SK-N-SH treated with all-trans-retinoic acid at 6 μM for 48 hours (cell line): ENCODE measurements around the gene FAM234B.

Experiments used
- ATAC-seq: fragments of 200-7000 bp; cut with Tn5 transposase; 3 replicates; pipeline ENCODE4 v1.9.1; 2020; ENCODE audit warnings: mild to moderate bottlenecking, moderate library complexity
- ARNTL ChIP-seq: fragments of 450-650 bp; formaldehyde crosslinking; IDR thresholded peaks from 2 replicates; pipeline ENCODE4 v1.5.0; 2020; ENCODE audit warnings: low read depth, mild to moderate bottlenecking, moderate library complexity, borderline replicate concordance
- BACH2 ChIP-seq: fragments of 250-450 bp; sonication (Bioruptor Pico); IDR thresholded peaks from 2 replicates; pipeline ENCODE4 v1.9.0; 2021; ENCODE audit warnings: mild to moderate bottlenecking, borderline replicate concordance
- CSDC2 ChIP-seq: fragments of 250-450 bp; sonication (Bioruptor Pico); IDR thresholded peaks from 2 replicates; pipeline ENCODE4 v1.5.0; 2020; ENCODE audit warnings: mild to moderate bottlenecking, moderate library complexity
- ESRRG ChIP-seq: fragments of 250-450 bp; sonication (Bioruptor Pico); IDR thresholded peaks from 2 replicates; pipeline ENCODE4 v1.6.1; 2021; ENCODE audit warnings: mild to moderate bottlenecking
- GLIS3 ChIP-seq: fragments of 250-450 bp; sonication (Bioruptor Pico); IDR thresholded peaks from 2 replicates; pipeline ENCODE4 v1.5.0; 2020; ENCODE audit warnings: mild to moderate bottlenecking, moderate library complexity
- OSR1 ChIP-seq: fragments of 250-450 bp; sonication (Bioruptor Pico); IDR thresholded peaks from 2 replicates; pipeline ENCODE4 v1.8.0; 2022; ENCODE audit warnings: moderate library complexity, mild to moderate bottlenecking, inconsistent platforms
- PPARA ChIP-seq: fragments of 250-450 bp; sonication (Bioruptor Pico); IDR thresholded peaks from 2 replicates; pipeline ENCODE4 v1.5.0; 2020; ENCODE audit warnings: mild to moderate bottlenecking, borderline replicate concordance
- RARB ChIP-seq: fragments of 250-450 bp; sonication (Bioruptor Pico); IDR thresholded peaks from 2 replicates; pipeline ENCODE4 v1.8.0; 2021; ENCODE audit warnings: mild to moderate bottlenecking, moderate library complexity
- SNAI2 ChIP-seq: fragments of 250-450 bp; sonication (Bioruptor Pico); IDR thresholded peaks from 2 replicates; pipeline ENCODE4 v1.5.0; 2020; ENCODE audit warnings: mild to moderate bottlenecking, moderate library complexity
- TCF4 ChIP-seq: fragments of 250-450 bp; sonication (Bioruptor Pico); IDR thresholded peaks from 2 replicates; pipeline ENCODE4 v1.8.0; 2021; ENCODE audit warnings: mild to moderate bottlenecking, moderate library complexity, borderline replicate concordance
- ZC3H10 ChIP-seq: fragments of 250-450 bp; sonication (Bioruptor Pico); IDR thresholded peaks from 2 replicates; pipeline ENCODE4 v1.5.1; 2021; ENCODE audit warnings: mild to moderate bottlenecking, moderate library complexity
- ZFP3 ChIP-seq: fragments of 250-450 bp; sonication (Bioruptor Pico); IDR thresholded peaks from 2 replicates; pipeline ENCODE4 v1.5.0; 2020; ENCODE audit warnings: mild to moderate bottlenecking, moderate library complexity
- ZFP30 ChIP-seq: fragments of 450-650 bp; formaldehyde crosslinking; IDR thresholded peaks from 2 replicates; pipeline ENCODE4 v1.5.0; 2022; ENCODE audit warnings: mild to moderate bottlenecking, moderate library complexity
- ZNF565 ChIP-seq: fragments of 450-650 bp; formaldehyde crosslinking; conservative IDR thresholded peaks from 2 replicates; pipeline ENCODE4 v1.5.0; 2020; ENCODE audit warnings: low read depth, mild to moderate bottlenecking, moderate library complexity
- ZNF70 ChIP-seq: fragments of 450-650 bp; formaldehyde crosslinking; IDR thresholded peaks from 2 replicates; pipeline ENCODE4 v1.5.0; 2020; ENCODE audit warnings: mild to moderate bottlenecking, moderate library complexity
- ZNF8 ChIP-seq: fragments of 450-650 bp; formaldehyde crosslinking; IDR thresholded peaks from 2 replicates; pipeline ENCODE4 v1.5.0; 2020; ENCODE audit warnings: mild to moderate bottlenecking, moderate library complexity
- TF ChIP-seq, protein P1 (sequence below): fragments of 250-450 bp; sonication (Bioruptor Pico); IDR thresholded peaks from 2 replicates; pipeline ENCODE4 v1.8.0; 2020; ENCODE audit warnings: mild to moderate bottlenecking, moderate library complexity, borderline replicate concordance
- TF ChIP-seq, protein P2 (sequence below): fragments of 250-450 bp; sonication (Bioruptor Pico); IDR thresholded peaks from 2 replicates; pipeline ENCODE4 v1.5.1; 2020; ENCODE audit warnings: low read depth, mild to moderate bottlenecking, moderate library complexity
- TF ChIP-seq, protein P3 (sequence below): fragments of 250-450 bp; sonication (Bioruptor Pico); IDR thresholded peaks from 2 replicates; pipeline ENCODE4 v1.5.1; 2021; ENCODE audit warnings: mild to moderate bottlenecking, moderate library complexity
- TF ChIP-seq, protein P4 (sequence below): fragments of 250-450 bp; sonication (Bioruptor Pico); IDR thresholded peaks from 2 replicates; pipeline ENCODE4 v1.8.0; 2021; ENCODE audit warnings: low read depth, mild to moderate bottlenecking, moderate library complexity, borderline replicate concordance
- TF ChIP-seq, protein P5 (sequence below): fragments of 250-450 bp; sonication (Bioruptor Pico); IDR thresholded peaks from 2 replicates; pipeline ENCODE4 v1.5.0; 2020; ENCODE audit warnings: mild to moderate bottlenecking, moderate library complexity

The FAM234B gene

DNA sequence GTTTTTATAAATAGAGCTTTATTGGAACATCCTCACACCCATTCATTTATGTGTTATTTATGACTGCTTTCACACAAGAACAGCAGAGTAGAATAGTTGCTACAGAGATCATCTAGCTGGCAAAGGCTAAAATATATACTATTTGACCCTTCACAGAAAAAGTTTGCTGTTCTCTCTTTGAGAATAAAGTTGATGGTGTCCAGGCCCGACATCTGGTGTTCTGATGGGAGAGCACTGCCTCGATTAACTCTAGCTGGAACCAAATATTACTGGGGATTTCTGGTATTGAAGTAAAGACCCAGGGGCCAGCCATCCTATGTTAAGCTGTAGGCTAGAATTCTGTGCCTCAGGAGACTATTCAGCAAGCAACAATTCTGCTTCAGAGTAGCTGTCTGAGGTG lies 21.8 kb downstream of the FAM234B start:
- TF ChIP-seq, protein P1, sequence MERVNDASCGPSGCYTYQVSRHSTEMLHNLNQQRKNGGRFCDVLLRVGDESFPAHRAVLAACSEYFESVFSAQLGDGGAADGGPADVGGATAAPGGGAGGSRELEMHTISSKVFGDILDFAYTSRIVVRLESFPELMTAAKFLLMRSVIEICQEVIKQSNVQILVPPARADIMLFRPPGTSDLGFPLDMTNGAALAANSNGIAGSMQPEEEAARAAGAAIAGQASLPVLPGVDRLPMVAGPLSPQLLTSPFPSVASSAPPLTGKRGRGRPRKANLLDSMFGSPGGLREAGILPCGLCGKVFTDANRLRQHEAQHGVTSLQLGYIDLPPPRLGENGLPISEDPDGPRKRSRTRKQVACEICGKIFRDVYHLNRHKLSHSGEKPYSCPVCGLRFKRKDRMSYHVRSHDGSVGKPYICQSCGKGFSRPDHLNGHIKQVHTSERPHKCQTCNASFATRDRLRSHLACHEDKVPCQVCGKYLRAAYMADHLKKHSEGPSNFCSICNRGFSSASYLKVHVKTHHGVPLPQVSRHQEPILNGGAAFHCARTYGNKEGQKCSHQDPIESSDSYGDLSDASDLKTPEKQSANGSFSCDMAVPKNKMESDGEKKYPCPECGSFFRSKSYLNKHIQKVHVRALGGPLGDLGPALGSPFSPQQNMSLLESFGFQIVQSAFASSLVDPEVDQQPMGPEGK (CRISPR knock-in tag), result no peak
- TF ChIP-seq CSDC2 (no peak), RARB (no peak), ZFP3 (no peak), OSR1 (CRISPR knock-in tag) (no peak), ZNF8 (CRISPR knock-in tag) (no peak), ARNTL (CRISPR knock-in tag) (no peak)
- TF ChIP-seq, protein P2, sequence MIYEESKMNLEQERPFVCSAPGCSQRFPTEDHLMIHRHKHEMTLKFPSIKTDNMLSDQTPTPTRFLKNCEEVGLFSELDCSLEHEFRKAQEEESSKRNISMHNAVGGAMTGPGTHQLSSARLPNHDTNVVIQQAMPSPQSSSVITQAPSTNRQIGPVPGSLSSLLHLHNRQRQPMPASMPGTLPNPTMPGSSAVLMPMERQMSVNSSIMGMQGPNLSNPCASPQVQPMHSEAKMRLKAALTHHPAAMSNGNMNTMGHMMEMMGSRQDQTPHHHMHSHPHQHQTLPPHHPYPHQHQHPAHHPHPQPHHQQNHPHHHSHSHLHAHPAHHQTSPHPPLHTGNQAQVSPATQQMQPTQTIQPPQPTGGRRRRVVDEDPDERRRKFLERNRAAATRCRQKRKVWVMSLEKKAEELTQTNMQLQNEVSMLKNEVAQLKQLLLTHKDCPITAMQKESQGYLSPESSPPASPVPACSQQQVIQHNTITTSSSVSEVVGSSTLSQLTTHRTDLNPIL (CRISPR knock-in tag), result no peak
- ATAC-seq, result no peak

DNA sequence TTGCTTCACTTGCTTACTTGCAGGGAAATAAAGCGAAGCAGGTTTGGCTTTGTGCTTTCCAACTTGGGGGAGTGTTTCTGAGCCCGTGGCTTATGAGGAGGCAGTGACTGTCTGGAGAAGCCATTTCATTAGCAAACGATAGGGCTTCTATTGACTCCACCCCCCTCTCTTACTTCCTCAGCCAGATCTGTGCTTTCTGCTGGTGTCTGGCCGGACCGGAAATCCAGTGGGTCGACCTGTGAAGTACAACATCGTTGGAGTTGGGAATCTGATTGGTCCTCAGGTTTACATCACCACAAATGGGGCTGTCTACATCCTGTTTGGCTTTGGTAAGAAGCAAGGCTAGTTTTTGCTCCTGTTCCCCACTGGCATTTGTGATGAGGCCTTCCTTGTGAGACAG lies 22.3 kb downstream of the FAM234B start:
- no peak for ATAC-seq
- TF ChIP-seq ZNF8 (CRISPR knock-in tag), result no peak
- TF ChIP-seq, protein P2 (CRISPR knock-in tag), result no peak
- TF ChIP-seq, protein P3, sequence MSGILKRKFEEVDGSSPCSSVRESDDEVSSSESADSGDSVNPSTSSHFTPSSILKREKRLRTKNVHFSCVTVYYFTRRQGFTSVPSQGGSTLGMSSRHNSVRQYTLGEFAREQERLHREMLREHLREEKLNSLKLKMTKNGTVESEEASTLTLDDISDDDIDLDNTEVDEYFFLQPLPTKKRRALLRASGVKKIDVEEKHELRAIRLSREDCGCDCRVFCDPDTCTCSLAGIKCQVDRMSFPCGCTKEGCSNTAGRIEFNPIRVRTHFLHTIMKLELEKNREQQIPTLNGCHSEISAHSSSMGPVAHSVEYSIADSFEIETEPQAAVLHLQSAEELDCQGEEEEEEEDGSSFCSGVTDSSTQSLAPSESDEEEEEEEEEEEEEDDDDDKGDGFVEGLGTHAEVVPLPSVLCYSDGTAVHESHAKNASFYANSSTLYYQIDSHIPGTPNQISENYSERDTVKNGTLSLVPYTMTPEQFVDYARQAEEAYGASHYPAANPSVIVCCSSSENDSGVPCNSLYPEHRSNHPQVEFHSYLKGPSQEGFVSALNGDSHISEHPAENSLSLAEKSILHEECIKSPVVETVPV (CRISPR knock-in tag), result no peak
- TF ChIP-seq ZNF70 (CRISPR knock-in tag), result no peak
- no peak for TF ChIP-seq ZFP30 (CRISPR knock-in tag)
- TF ChIP-seq ZFP3, result no peak
- TF ChIP-seq, protein P1 (CRISPR knock-in tag), result no peak
- no peak for TF ChIP-seq ZC3H10 (CRISPR knock-in tag)
- no peak for TF ChIP-seq CSDC2
- TF ChIP-seq GLIS3 (CRISPR knock-in tag), result no peak
- no peak for TF ChIP-seq ESRRG
- no peak for TF ChIP-seq ARNTL (CRISPR knock-in tag)
- no peak for TF ChIP-seq ZNF565 (CRISPR knock-in tag)
- TF ChIP-seq, protein P4, sequence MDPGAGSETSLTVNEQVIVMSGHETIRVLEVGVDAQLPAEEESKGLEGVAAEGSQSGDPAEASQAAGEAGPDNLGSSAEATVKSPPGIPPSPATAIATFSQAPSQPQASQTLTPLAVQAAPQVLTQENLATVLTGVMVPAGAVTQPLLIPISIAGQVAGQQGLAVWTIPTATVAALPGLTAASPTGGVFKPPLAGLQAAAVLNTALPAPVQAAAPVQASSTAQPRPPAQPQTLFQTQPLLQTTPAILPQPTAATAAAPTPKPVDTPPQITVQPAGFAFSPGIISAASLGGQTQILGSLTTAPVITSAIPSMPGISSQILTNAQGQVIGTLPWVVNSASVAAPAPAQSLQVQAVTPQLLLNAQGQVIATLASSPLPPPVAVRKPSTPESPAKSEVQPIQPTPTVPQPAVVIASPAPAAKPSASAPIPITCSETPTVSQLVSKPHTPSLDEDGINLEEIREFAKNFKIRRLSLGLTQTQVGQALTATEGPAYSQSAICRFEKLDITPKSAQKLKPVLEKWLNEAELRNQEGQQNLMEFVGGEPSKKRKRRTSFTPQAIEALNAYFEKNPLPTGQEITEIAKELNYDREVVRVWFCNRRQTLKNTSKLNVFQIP, result no peak
- no peak for TF ChIP-seq PPARA
- no peak for TF ChIP-seq OSR1 (CRISPR knock-in tag)
- TF ChIP-seq, protein P5, sequence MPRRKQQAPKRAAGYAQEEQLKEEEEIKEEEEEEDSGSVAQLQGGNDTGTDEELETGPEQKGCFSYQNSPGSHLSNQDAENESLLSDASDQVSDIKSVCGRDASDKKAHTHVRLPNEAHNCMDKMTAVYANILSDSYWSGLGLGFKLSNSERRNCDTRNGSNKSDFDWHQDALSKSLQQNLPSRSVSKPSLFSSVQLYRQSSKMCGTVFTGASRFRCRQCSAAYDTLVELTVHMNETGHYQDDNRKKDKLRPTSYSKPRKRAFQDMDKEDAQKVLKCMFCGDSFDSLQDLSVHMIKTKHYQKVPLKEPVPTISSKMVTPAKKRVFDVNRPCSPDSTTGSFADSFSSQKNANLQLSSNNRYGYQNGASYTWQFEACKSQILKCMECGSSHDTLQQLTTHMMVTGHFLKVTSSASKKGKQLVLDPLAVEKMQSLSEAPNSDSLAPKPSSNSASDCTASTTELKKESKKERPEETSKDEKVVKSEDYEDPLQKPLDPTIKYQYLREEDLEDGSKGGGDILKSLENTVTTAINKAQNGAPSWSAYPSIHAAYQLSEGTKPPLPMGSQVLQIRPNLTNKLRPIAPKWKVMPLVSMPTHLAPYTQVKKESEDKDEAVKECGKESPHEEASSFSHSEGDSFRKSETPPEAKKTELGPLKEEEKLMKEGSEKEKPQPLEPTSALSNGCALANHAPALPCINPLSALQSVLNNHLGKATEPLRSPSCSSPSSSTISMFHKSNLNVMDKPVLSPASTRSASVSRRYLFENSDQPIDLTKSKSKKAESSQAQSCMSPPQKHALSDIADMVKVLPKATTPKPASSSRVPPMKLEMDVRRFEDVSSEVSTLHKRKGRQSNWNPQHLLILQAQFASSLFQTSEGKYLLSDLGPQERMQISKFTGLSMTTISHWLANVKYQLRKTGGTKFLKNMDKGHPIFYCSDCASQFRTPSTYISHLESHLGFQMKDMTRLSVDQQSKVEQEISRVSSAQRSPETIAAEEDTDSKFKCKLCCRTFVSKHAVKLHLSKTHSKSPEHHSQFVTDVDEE (CRISPR knock-in tag), result no peak
- TF ChIP-seq SNAI2 (CRISPR knock-in tag), result no peak
- no peak for TF ChIP-seq BACH2 (CRISPR knock-in tag)
- TF ChIP-seq TCF4 (CRISPR knock-in tag), result no peak
